ENCODE results near the gene CCNI2.
A peak's percentile ranks its signal among the peaks of the same experiment; 100 is the strongest.

CCNI2 gene

DNA sequence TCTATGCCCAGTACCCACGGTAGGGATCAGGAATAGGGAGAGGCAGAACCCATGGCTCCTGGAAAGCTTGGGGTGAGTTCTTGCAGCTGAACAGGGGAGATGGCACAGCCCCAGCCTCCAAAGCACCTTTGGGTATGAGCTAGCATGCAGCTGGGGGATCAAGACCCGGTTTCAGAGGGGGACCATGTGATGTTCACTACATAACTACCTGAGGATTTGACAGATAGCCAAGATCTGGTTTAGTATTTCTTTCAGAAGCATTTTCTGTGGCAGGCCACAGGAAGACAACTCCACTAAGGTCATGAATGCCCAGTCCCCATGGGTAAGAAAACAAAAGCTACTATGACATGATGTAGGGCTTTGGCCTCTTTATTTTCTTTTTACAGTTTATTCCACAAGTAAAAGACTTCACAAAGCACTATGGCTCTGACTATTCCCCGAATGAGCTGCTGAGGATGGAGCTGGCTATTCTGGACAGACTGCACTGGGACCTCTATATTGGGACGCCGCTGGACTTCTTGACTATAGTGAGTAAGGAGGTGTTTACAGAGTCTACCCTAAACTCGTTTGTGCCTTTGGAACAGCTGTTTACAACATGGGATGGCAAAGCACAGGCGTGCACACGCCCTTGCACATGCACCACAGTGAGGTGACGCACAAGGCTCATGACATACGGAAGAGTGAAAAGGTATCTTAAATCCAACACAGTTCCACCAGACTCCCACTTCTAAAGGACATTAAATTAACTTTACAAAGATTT, 3.4 kb downstream of the CCNI2 start:
- DNase-seq: peak; percentile 24

DNA sequence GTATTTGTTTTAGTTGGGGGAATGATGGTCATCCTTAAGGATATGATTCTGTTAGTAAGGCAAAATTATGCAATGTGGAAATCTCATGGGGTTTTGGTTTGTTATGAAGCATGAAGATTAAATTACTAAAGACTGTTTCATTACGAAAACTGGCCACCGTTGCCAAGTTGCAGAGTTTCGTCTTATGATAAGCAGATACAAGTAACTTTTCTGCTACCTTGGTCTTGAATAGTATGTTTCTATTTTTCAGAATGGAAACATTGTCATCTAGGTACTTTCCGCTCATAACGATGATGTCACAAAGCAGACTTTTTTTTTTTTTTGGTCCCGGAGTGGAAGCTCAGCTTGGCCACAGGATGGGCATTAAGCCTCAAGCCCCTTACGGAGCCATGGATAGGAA, 4.2 kb downstream of the CCNI2 start:
- DNase-seq: no peak

DNA sequence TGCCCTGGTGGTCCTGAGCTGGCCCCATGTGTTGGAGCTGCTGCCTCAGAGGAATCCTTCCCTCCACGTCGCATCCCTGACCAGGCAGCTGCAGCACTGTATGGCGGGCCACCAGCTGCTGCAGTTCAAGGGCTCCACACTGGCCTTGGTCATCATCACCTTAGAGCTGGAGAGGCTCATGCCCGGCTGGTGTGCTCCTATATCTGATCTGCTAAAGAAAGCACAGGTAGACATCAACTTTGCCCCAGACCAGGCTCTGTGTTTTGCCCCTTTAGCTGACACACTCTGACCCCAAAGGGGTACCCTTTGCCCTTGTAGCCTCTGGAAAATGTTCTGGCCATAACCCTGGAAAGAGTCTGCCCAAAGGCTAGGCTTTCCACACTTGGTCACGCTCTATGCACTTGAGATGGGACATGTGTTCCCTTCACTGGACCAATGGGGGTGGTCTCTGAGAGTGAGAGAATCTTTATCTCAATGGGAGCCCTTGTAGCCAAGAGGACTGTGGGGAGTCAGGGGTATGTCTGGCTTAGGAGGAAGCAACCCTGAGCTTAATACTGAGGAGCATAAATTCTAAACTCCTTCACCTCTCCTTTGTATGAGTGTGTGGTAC, 4.8 kb downstream of the CCNI2 start:
- DNase-seq: no peak

DNA sequence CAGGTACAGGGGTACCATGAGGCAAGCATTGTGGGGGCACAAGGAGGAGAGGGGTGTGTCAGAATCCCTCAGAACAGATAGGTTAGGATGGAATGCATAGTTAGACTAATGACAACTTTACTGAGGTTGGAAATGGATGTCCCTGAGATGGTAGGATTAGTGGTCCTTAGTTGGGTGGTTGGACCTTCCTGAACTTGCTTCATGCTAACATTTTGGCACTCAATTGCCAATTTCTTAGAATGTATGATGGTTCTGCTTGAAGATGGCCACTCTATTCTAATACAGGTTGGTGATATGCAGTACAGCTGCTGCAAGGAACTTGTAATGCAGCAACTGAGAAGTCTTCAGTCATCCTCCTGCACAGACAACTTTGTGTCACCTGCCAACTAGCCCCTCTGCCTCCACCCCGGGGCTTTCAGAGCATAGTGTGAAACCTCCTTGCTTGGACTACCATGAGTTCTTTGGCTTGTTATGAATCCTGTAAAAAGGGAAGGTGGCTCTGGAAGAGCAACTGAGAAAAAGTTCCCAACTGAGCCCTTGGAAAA, 5.4 kb downstream of the CCNI2 start:
- no peak for DNase-seq

DNA sequence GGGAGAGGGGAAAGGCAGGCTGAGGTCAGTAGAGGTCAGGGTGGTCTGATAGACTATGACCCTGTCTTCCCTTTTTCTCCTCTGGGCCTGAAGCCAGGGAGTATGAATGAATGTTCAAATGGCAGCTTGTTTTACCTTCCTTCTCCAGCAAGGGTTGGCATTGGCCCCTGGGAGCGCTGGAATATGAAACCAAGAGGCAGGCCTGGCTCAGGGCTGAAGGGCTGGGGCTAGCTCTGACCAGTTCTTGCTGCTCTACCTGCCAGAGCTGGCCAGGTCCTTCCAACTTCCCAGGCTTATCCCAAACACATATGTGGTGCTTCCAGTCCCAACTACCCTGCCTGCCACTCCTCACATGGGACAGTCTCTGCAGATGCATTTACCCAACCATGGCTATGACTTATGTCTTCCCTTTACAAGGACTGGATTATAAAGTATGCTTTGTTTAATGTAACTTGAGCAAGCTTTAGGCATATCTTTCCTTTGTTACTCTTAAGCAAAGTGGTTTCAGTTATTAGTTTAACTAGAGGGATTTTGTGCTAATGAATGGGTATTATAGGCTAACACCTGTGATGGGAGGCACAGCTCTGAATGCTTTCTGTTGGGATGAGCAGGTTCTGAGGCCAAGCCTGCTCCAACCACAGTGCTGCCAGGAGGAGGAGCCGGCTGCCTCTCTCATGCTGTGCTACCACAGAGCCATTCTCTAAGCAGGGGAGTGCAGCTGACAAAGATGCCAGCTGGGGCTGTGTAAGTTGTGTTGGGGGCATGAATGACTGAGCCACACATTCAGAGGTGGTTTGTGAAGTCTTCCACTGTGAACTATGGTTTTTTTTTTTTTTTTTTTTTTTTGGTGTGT, 6.1 kb downstream of the CCNI2 start:
- no peak for DNase-seq

DNA sequence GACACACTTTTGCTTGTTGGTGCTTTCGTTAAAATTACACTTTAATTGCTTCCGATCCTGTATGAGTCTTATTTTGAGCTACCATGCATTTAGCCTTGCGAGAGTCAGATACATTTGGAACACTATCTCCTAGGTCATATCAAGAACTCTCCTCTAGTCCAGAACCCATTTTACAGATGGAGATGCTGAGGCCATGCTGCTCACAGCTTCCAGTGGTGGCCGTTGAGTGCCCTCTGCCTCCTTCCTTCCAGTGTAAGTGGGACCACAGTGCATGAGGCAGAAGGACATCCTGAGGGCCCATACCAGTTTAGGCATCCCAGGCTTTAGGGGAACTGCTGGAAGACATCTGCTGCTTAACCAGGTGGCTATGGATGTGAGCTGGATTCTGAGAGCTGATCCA, 6.9 kb downstream of the CCNI2 start:
- no peak for DNase-seq

DNA sequence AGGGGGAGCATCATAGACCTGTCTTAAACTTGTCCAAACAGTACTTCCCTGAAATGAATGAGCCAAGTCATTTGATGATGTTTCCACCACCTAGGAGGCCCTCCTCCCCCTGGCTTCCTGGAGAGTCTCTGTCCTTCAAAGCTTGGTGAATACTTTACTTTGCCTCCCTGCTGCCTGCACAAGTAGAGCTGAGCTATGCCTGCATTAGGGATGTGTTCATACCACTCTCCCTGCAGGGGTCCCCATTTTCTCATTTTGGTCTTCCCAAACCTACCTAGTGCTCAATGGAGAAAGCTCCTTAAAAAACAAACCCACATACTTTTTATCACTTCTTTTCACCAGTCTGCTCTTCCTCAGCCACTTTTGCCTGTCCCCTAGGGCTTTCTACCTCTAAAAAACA, 7.7 kb downstream of the CCNI2 start:
- DNase-seq: no peak

DNA sequence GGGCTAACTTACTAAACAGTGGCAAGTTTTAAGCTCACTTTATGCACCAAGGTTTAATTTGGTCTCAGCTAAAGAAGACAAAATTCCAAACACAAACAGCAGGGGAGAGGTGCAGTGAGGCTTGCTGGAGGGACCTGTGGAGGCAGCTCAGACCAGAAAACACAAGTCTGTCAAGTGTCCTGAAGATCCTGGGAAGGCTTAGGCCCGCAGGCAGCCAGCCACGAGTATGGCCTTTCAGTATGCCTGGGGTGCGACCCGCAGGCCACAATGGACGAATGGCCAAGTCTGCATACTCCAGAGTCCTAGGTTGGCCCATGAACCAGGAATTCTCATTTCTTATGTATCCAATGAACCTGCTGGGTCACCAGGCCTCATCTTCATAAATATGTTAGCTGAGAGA, 9.3 kb downstream of the CCNI2 start:
- DNase-seq: no peak

DNA sequence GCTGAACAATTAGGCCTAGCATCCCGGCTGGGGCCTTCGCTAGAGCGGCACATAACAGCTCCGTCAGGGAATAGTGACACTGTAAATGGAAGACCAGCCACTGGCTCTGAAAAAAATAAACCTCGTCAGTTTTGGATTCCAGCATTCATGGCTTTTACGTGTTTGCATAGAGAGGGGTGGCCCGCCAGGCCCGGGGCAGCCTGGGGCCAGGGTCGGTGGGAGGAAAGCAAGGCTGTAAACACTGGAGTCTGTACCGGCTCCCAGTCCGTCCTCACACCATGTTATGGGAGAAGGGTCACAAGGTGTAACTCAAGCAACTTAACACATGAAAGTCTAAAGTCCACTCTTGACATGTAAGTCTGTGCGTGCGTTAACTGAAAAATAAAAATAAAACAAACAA, 11.2 kb downstream of the CCNI2 start:
- DNase-seq: no peak

DNA sequence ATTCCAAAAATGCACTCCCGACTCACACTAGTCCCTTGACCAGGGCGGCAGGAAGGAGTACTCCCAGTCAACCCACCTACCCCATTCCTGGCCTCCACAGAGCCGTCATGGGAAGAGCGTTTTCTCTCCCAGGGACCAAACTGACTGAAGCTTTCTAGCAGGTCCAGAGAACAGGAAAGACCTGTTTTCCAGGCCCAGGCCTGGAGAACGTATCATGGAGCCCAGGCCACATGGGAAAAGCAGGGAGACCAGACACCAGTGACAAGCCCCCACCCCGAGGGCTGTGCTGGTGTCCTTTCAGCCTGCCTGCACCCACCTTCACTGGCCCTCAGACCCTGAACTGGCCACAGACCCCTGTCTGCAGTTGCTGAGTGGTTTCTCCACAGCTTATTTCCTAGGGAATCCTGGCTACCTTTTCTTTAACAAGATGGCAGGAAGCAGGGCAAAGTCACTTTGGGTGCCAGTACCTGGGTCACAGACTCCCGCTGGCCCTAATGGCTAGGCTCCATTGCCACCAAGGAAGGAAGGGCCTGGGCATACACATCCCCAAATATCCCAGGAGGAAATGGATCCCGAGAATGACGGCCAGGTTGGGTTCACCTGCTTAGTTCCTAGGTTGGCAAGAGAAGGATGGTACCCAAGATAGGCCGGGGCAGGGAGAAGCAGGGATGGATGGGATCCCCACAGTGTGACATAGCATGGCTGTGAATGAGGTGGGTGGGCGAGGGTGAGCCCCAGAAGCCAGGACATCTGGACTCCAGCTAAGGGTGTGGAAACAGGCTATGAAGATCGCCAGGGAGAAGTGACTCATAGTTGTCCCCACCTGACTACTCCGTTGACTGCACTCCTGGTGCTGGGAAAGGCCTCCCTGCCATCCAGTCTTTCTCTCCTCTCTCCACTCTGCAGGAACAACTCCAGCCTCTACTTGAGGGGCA, 12.2 kb downstream of the CCNI2 start:
- no peak for DNase-seq

DNA sequence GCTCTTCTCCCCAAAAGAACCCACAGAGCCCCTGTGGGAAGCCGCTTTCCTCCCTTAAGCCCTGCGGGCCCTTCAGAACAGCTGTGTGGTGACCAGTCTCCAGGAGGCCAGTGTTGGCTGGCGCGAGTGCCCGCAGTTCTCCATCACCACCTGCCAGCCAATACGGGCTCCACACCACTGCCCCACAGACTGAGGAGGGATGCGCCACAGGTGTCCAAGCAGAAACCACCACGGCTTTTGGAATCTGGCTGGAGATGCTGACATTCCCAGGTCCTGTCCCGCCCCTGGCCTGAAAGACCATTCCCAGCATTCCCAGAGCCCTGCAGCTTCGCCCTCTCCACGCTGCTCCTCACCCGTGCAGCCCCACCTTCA, 12.8 kb downstream of the CCNI2 start:
- DNase-seq: no peak

DNA sequence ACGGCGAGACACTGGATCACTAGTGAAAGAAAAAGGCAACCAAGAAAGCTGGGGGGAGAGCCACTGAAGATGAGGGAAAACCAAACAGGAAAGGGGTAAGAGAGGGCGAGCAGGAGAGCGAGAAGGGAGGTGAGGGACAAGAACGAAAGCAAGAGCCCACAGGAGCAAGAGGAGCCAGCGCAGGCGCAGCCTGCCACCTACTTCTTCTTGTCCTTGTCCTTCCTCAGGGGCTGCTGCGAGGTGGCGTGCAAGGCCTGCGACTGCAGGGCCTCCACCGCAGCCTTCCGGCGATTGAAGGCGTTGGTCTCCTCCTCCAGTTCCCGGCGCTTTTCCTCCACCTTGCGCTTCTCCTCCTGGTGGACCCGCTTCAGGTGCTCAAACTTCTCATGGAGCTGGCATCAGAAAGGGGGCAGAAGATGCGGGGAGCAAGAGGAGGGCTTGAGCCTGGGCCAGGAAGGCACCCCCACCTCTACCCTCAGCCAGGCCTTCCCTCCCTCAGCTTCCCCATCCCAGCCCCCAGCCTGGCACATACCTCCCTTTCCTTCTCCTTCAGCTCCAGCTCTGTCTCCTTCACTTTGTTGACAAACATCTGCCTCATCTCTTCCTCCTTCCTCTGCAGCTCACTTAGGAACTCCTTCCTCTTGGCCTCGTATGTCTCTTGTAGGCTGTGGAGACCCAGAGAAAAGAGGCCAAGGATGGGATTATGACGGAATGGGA, 13.5 kb downstream of the CCNI2 start:
- DNase-seq: no peak

DNA sequence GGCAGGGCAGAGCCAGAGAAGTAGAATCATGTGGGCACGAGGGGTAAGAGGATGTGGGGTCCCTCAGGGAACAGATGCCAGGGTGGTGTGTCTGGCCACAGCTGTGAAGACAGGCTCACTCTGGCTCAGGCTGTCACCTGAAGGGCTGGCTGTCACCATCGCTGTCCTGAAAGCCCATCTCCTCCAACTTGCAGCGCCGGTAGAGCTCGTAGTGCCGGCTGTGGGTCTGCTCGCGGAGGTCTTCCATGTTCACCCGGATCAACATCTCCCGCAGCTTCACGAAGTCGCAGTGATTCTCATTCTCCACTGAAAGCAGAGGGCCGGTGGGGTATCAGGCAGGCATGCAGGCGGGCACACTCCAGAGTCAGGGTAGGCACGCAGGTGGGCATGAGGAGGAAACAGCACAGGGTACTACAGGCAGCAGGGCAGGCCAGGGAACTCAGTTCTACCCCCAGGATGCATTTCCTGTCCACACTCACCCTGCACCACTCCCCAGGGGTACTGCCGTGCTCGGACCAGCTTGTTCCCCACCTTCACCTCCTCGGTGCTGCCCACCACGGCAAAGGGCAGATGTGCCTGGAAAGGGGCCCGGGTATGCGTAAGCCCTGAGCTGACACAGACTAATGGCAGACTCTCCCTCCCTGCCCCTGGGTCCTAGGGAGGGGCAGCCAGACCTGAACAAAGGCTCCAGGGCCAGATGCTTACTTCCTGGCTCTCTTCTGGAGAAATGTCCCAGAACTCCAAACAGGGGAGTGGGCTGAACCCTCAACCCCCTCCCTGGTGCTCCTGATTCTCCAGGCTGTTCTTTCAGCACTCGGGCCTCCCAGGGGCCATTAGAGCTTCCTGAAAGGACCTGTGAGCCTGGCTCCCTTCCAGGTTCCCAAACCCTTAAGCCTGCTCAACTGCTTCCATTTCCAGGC, 14.4 kb downstream of the CCNI2 start:
- no peak for DNase-seq

DNA sequence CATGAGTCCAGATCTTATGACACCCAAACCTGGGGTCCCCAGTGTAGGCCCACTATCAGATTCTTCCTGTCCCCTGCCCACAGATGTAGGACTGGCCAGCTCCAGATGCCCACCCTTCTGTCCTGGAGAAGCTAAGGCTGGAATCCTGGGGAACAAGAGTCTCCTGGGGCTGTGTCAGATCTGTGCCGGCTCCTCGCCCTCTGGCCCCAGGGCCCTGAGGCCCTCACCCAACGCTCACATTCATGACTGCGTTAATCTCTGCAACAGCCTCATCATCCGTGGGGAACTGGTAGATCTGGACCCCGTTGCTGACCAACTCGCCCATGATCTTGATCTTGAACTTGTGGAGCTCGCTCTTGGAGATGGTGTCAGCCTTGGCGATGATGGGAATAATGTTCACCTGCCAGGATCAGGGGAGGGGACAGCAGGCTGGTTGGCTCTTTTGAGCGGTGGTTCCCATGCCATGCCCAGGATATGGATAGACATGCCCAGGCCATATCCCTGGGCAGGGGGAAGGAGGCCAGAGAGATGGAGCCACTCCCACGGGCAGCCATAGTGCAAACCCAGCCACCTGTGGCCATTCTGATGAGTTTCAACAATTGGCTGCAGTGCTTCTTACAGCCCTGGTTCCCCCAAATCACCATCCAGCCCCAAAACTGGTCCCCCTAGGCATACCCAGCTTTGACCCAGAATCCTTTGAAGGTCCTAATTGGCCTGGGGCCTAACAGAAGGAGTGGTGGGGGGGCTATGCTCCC, 15.2 kb downstream of the CCNI2 start:
- no peak for DNase-seq

DNA sequence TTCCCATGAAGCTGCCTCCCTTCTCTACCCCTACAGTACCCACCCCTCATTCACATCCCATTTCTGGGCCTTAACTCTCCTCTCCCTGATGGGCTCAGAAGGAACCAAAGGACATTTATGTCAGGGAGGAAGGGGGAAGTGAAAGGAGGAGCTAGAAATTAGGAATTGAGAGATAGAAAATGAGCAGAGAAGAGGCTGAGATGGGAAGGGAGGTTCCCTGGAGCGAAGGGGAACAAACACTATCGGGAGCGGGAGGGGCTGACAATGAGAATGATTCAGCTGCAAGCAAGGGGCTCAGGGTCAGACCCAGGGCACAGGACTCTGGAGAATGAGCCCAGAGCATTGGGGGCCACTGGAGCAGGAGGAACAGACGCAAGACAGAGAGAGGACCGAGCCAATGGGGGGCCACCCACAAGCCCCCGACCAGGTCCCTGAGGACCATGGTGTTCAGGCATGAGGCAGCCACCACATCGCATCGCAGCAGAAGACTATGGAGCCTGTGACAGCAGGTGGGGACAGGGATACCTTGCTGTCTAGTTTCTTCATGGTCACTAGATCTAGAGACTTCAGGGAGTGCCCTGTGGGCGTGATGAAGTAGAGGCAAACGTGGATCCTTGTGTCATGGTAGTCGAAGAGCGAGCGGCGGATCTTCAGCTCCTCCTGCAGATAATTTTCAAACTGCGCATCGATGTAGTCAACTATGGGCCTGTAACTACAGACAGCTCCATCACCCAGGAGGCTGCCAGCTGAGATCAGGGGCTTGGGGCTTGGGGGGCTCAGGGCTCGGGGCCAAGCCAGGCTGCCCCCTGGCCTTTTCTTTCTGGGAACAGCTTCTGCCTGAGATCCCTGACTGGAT, 16.2 kb downstream of the CCNI2 start:
- no peak for DNase-seq

DNA sequence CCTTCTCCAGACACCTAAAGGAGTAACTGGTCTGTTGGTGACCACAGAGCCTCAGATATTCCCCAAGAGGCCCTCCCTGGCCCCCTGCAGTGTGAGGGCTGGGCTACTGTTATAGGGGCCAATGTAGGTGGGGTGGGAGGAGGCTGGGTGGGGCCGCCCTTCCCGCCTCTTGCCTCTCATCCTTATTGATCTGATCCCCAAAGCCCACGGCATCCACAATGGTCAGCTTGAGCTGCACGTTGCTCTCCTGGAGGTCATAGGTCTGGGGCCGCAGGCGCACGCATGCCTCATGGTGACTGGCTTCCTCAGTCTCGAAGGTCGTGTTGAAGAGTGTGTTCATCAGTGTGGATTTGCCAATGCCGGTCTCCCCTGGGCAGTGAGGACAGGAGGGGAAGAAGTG, 16.8 kb downstream of the CCNI2 start:
- DNase-seq: no peak

DNA sequence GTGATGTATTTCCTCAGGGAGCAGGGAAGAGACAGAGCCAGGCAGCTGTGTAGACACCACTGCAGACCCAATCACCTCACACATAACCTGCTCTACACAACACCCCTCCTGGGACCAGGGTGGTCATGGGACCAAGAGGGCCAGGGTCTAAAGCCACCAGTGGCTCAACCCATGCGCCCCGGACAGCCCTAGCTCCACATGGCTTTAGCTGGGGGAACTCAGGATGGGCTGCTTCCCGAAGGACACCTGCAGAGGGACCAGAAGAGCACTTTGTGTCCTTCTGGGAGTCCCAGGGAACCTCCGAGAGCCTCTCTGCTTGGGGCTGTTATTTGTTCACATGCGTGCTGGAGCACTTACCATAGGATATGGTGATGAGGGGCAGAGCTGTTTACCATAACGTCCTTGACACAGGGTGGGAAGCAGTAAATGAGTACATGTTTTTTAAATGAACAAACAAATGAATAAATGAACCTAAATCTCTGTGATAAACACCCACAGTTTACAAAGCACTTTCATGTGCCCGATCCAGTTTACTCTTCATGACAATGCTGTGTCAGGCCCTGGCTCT, 17.5 kb downstream of the CCNI2 start:
- DNase-seq: no peak

DNA sequence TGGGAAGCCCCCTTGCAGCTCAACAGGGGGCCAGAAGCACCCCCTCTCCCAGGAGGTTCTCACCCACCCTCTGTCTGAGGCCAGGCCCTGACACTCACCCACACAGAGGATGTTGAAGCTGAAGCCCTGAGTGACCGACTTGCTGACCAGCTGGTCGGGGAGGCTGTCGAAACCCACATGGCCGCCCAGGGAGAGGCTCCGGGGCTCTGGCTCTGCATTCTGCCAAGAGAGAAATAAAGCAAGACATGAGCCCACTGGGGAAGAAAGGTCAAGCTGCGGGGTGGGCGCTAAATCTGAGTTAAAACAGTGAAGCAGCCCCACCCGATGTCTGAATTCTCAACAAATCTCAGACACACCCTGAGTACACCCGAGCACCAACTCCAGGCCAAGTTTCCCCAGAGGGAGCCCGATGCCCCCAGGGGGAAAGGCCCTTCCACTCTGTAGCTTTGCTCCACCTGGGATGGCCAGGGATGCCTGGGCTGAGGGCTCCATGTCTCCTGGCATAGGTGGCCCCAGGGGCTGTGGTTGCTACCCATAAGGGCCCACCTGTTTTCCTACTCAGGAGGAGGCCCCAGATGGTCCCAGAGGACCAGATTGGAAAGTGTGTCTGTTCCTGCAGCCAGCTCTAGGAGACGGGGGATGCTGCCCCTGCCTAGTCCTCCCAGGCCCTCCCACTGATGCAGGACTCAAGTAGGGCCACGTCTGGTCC, 18.2 kb downstream of the CCNI2 start:
- DNase-seq: no peak

Measured in RPMI8226 (cell line).